Mesendoderm (in vitro differentiated cells): ENCODE measurements around the gene BSG.

Source experiments
- DNase-seq: peaks from one replicate; pipeline ENCODE4 v3.0.0; 2013
- H2AK5ac ChIP-seq: 2 replicates; pipeline ENCODE4 v1.6.1; 2013; ENCODE audit warnings: low read length, inconsistent platforms
- H2BK120ac ChIP-seq: 2 replicates; pipeline ENCODE4 v1.6.1; 2013; ENCODE audit warnings: low read depth, mild to moderate bottlenecking, low read length, moderate library complexity, mixed read lengths
- H2BK15ac ChIP-seq: replicated peaks from 2 replicates; pipeline ENCODE4 v1.6.1; 2013; ENCODE audit warnings: low read depth, mild to moderate bottlenecking, moderate library complexity
- H2BK5ac ChIP-seq: 2 replicates; pipeline ENCODE4 v1.6.1; 2013; ENCODE audit warnings: low read length, inconsistent platforms
- H3K18ac ChIP-seq: 2 replicates; pipeline ENCODE4 v1.6.1; 2013; ENCODE audit warnings: mild to moderate bottlenecking, low read length, mixed read lengths
- H3K23ac ChIP-seq: one replicate; pipeline ENCODE4 v1.6.1; 2013; ENCODE audit warnings: low read length
- H3K27ac ChIP-seq: 2 replicates; pipeline ENCODE4 v1.5.1; 2013; ENCODE audit warnings: low read depth, mild to moderate bottlenecking, inconsistent platforms, low read length, moderate library complexity
- H3K27me3 ChIP-seq: 2 replicates; pipeline ENCODE4 v1.6.1; 2013; ENCODE audit warnings: low read length, control low read depth, mild to moderate bottlenecking, inconsistent platforms; ENCODE audit not compliant: insufficient read depth, poor library complexity
- H3K36me3 ChIP-seq: 2 replicates; pipeline ENCODE4 v1.6.1; 2013; ENCODE audit warnings: low read length, inconsistent platforms; ENCODE audit not compliant: control insufficient read depth, insufficient read depth
- H3K4ac ChIP-seq: one replicate; pipeline ENCODE4 v1.6.1; 2013; ENCODE audit warnings: low read depth, mild to moderate bottlenecking, low read length, moderate library complexity
- H3K4me1 ChIP-seq: 2 replicates; pipeline ENCODE4 v1.6.1; 2013; ENCODE audit warnings: low read depth, low read length, inconsistent platforms; ENCODE audit not compliant: control insufficient read depth
- H3K4me2 ChIP-seq: 2 replicates; pipeline ENCODE4 v1.6.1; 2013; ENCODE audit warnings: low read length
- H3K4me3 ChIP-seq: 2 replicates; pipeline ENCODE4 v1.5.1; 2013; ENCODE audit warnings: mild to moderate bottlenecking, low read length
- H3K56ac ChIP-seq: one replicate; pipeline ENCODE4 v1.6.1; 2013; ENCODE audit warnings: low read length
- H3K79me1 ChIP-seq: 2 replicates; pipeline ENCODE4 v1.6.1; 2013; ENCODE audit warnings: low read length, inconsistent platforms
- H3K79me2 ChIP-seq: 2 replicates; pipeline ENCODE4 v1.6.1; 2013; ENCODE audit warnings: mild to moderate bottlenecking, low read length; ENCODE audit not compliant: control insufficient read depth, insufficient read depth
- H3K9ac ChIP-seq: 2 replicates; pipeline ENCODE4 v1.6.1; 2013; ENCODE audit warnings: low read length, inconsistent platforms
- H4K5ac ChIP-seq: one replicate; pipeline ENCODE4 v1.6.1; 2013; ENCODE audit warnings: low read length
- H4K8ac ChIP-seq: one replicate; pipeline ENCODE4 v1.6.1; 2013; ENCODE audit warnings: low read depth, mild to moderate bottlenecking, control low read depth, low read length, moderate library complexity
- WGBS: extraction: QIAGEN DNeasy Blood & Tissue Kit; methylation state at CpG from one replicate; pipeline ENCODE4 v1.1.7; 2013; ENCODE audit warnings: low lambda C conversion rate, missing lambda C conversion rate; ENCODE audit not compliant: insufficient coverage; ENCODE audit errors: extremely low coverage; 5-methylcytosine and 5-hydroxymethylcytosine counted together

The BSG gene

GRCh38 chr19:543910-544608, 28.3 kb upstream of the BSG start, which contains the start of gene GZMM:
GZMM (plus strand) TSS chr19:544053; CDS start chr19:544072, 19 bp downstream.
- H2BK120ac ChIP-seq = no peak within 1 kb of the TSS
- H3K79me2 ChIP-seq = no peaks in the 10 kb centered on the region
- WGBS = no CpG with 5 or more reads among the region's 31 CpGs
- H3K56ac ChIP-seq = no peak within 1 kb of the TSS
- H2BK5ac ChIP-seq = no peak within 1 kb of the TSS
- no peaks in the 10 kb centered on the region for H3K27me3 ChIP-seq
- no peaks in the 10 kb centered on the region for H3K79me1 ChIP-seq
- DNase-seq = no peak
- H2BK15ac ChIP-seq = no peak within 1 kb of the TSS
- no peak within 1 kb of the TSS for H3K9ac ChIP-seq
- H3K18ac ChIP-seq = no peak within 1 kb of the TSS
- no peak within 1 kb of the TSS for H4K8ac ChIP-seq
- no peak within 1 kb of the TSS for H3K4me3 ChIP-seq
- H4K5ac ChIP-seq = no peak within 1 kb of the TSS
- no peak within 1 kb of the TSS for H3K27ac ChIP-seq
- H3K23ac ChIP-seq = no peak within 1 kb of the TSS
- no peak within 1 kb of the TSS for H2AK5ac ChIP-seq
- H3K36me3 ChIP-seq = peaks cover 4% of the 10 kb centered on the region
- H3K4ac ChIP-seq = no peak within 1 kb of the TSS
- H3K4me2 ChIP-seq = no peak within 1 kb of the TSS
- H3K4me1 ChIP-seq = no peaks in the 10 kb centered on the region

DNA sequence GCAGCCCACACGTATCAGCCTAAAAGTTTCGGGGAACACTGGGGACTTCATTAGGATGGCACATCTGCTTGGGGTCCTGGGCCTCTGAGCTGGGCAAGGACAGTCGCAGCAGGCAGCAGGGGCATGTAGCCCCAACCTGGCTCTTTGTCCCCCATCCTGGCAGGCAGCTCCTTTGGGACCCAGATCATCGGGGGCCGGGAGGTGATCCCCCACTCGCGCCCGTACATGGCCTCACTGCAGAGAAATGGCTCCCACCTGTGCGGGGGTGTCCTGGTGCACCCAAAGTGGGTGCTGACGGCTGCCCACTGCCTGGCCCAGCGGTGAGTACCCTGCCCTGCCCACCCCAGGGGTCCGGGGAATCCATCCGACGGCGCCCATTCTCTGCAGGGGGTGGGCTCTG, 25.3 kb upstream of the BSG start:
- no CpG with 5 or more reads among the region's 15 CpGs for WGBS
- Histone ChIP-seq H3K36me3 (no peaks in the 10 kb centered on the region), H2BK120ac (no peak overlapping the region), H4K8ac (no peak overlapping the region), H3K27me3 (no peaks in the 10 kb centered on the region), H3K4me2 (no peak overlapping the region), H3K4me1 (no peaks in the 10 kb centered on the region), H3K23ac (no peak overlapping the region), H2BK5ac (no peak overlapping the region), H3K79me2 (no peaks in the 10 kb centered on the region), H3K56ac (no peak overlapping the region), H3K79me1 (no peaks in the 10 kb centered on the region), H2AK5ac (no peak overlapping the region), H4K5ac (no peak overlapping the region), H2BK15ac (no peak overlapping the region), H3K27ac (no peak overlapping the region), H3K4me3 (no peak overlapping the region), H3K4ac (no peak overlapping the region), H3K18ac (no peak overlapping the region), H3K9ac (no peak overlapping the region)
- no peak for DNase-seq

GRCh38 chr19:547836-548720, 24.3 kb upstream of the BSG start:
- Histone ChIP-seq H3K27me3 (no peaks in the 10 kb centered on the region), H3K36me3 (no peaks in the 10 kb centered on the region), H2BK5ac (no peak overlapping the region), H3K4me3 (no peak overlapping the region), H4K8ac (no peak overlapping the region), H3K4ac (no peak overlapping the region), H2BK15ac (no peak overlapping the region), H3K79me2 (no peaks in the 10 kb centered on the region), H3K27ac (no peak overlapping the region), H3K79me1 (no peaks in the 10 kb centered on the region), H3K9ac (no peak overlapping the region), H3K18ac (no peak overlapping the region), H4K5ac (no peak overlapping the region), H3K56ac (no peak overlapping the region), H3K4me1 (no peaks in the 10 kb centered on the region), H3K4me2 (no peak overlapping the region), H2AK5ac (no peak overlapping the region), H2BK120ac (no peak overlapping the region), H3K23ac (no peak overlapping the region)
- no CpG with 5 or more reads among the region's 26 CpGs for WGBS
- no peak for DNase-seq

- no peak overlapping the region for H3K56ac ChIP-seq
- no peaks in the 10 kb centered on the region for H3K4me1 ChIP-seq
- H3K18ac ChIP-seq = no peak overlapping the region
- no peak for DNase-seq
- no peak overlapping the region for H3K4me2 ChIP-seq
- no peaks in the 10 kb centered on the region for H3K79me2 ChIP-seq
- H3K79me1 ChIP-seq = no peaks in the 10 kb centered on the region
- no peaks in the 10 kb centered on the region for H3K27me3 ChIP-seq
- H4K5ac ChIP-seq = no peak overlapping the region
- H3K23ac ChIP-seq = no peak overlapping the region
- H2BK120ac ChIP-seq = no peak overlapping the region
- no CpG with 5 or more reads among the region's 52 CpGs for WGBS
- H3K9ac ChIP-seq = no peak overlapping the region
- H3K27ac ChIP-seq = no peak overlapping the region
- no peak overlapping the region for H2BK15ac ChIP-seq
- H3K36me3 ChIP-seq = no peaks in the 10 kb centered on the region
- H2BK5ac ChIP-seq = no peak overlapping the region
- no peak overlapping the region for H4K8ac ChIP-seq
- H2AK5ac ChIP-seq = no peak overlapping the region
- H3K4ac ChIP-seq = no peak overlapping the region
- H3K4me3 ChIP-seq = no peak overlapping the region
Measured at GRCh38 chr19:548886-549830, 23.2 kb upstream of the BSG start.

- Histone ChIP-seq H2BK5ac (no peak overlapping the region), H4K5ac (no peak overlapping the region), H3K79me2 (no peaks in the 10 kb centered on the region), H2AK5ac (no peak overlapping the region), H3K4me3 (no peak overlapping the region), H2BK15ac (no peak overlapping the region), H3K18ac (no peak overlapping the region), H2BK120ac (no peak overlapping the region), H3K36me3 (no peaks in the 10 kb centered on the region), H3K23ac (no peak overlapping the region), H3K27ac (no peak overlapping the region), H4K8ac (no peak overlapping the region), H3K4me1 (no peaks in the 10 kb centered on the region), H3K27me3 (no peaks in the 10 kb centered on the region), H3K79me1 (no peaks in the 10 kb centered on the region), H3K4ac (no peak overlapping the region), H3K9ac (no peak overlapping the region), H3K4me2 (no peak overlapping the region), H3K56ac (no peak overlapping the region)
- DNase-seq = no peak
- no CpG with 5 or more reads among the region's 20 CpGs for WGBS
Measured at GRCh38 chr19:554817-555216, 17.6 kb upstream of the BSG start.
